Naive thymus-derived CD8-positive, alpha-beta T cell (primary cell): Measurements from ENCODE around the gene RNF180. TPM values are rescaled to one million over a fixed set of nuclear protein-coding genes. Genes with fewer than 3 reads are reported as not detected.
A peak's percentile ranks its signal among the peaks of the same experiment; 100 is the strongest.

Experiments
- ATAC-seq, 2 donors: fragments of 150-1000 bp; cut with Tn5 transposase in 1 of 2; sonication (Bioruptor Pico), chemical (Tn5 transposase) in 1 of 2; 1 replicate in 1 of 2; 2 replicates in 1 of 2; pipeline ENCODE4 v1.10.0; 2021; ENCODE audit warnings: mild to moderate bottlenecking in 2 of 2, moderate library complexity in 2 of 2
- POLR2A ChIA-PET: fragments of 350-600 bp; sonication (Branson Sonifier 250); formaldehyde crosslinking; loops from one replicate; lab custom pipeline; 2021; ENCODE audit warnings: antibody characterized with exemption; lab: Charles Lee
- DNase-seq, 10 donors: peaks; one replicate each; pipeline versions ENCODE4 v3.0.0 to v3.0.0-alpha.2; 2020 to 2022
- H3K27ac Mint-ChIP-seq, 10 donors: one replicate each; pipeline ENCODE4 v1.8.0; 2020 to 2022; ENCODE audit warnings: mild to moderate bottlenecking in 10 of 10, mixed read lengths in 10 of 10, moderate library complexity in 4 of 10, inconsistent platforms in 1 of 10
- H3K27me3 Mint-ChIP-seq, 5 donors: one replicate each; pipeline ENCODE4 v1.8.0; 2021 to 2022; ENCODE audit warnings: mixed read lengths in 5 of 5
- H3K36me3 Mint-ChIP-seq, 3 donors: one replicate each; pipeline ENCODE4 v1.8.0; 2020 to 2022; ENCODE audit warnings: mixed read lengths in 3 of 3, mild to moderate bottlenecking in 2 of 3, inconsistent platforms in 1 of 3
- H3K4me1 Mint-ChIP-seq, 4 donors: one replicate each; pipeline ENCODE4 v1.8.0; 2021 to 2022; ENCODE audit warnings: mixed read lengths in 4 of 4
- H3K4me3 Mint-ChIP-seq, 10 donors: one replicate each; pipeline ENCODE4 v1.8.0; 2020 to 2022; ENCODE audit warnings: mild to moderate bottlenecking in 10 of 10, mixed read lengths in 10 of 10, moderate library complexity in 6 of 10, inconsistent platforms in 1 of 10
- H3K9me3 Mint-ChIP-seq, 9 donors: one replicate each; pipeline ENCODE4 v1.8.0; 2020 to 2022; ENCODE audit warnings: mixed read lengths in 9 of 9, mild to moderate bottlenecking in 3 of 9, inconsistent platforms in 1 of 9, moderate library complexity in 1 of 9
- polyA plus RNA-seq, 3 donors: library from polyadenylated mRNA; unstranded; fragments of 300-500 nt; fragmentation: Illumina TruSeq; gene quantifications; one replicate each; pipeline ENCODE4 v1.2.3, GENCODE V29; 2021
- total RNA-seq, 8 experiments: library from RNA in 2 of 8; stranded (reverse) in 2 of 8; gene quantifications; one replicate each; pipeline ENCODE4 v1.2.3 and lab custom pipeline; 2021 to 2026

RNF180 gene, protein sequence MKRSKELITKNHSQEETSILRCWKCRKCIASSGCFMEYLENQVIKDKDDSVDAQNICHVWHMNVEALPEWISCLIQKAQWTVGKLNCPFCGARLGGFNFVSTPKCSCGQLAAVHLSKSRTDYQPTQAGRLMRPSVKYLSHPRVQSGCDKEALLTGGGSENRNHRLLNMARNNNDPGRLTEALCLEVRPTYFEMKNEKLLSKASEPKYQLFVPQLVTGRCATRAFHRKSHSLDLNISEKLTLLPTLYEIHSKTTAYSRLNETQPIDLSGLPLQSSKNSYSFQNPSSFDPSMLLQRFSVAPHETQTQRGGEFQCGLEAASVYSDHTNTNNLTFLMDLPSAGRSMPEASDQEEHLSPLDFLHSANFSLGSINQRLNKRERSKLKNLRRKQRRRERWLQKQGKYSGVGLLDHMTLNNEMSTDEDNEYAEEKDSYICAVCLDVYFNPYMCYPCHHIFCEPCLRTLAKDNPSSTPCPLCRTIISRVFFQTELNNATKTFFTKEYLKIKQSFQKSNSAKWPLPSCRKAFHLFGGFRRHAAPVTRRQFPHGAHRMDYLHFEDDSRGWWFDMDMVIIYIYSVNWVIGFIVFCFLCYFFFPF
- total RNA-seq (not detected), polyA plus RNA-seq (not detected), total RNA-seq (lab: John Stamatoyannopoulos, UW) (0 reads per million in 6 experiments)

DNA sequence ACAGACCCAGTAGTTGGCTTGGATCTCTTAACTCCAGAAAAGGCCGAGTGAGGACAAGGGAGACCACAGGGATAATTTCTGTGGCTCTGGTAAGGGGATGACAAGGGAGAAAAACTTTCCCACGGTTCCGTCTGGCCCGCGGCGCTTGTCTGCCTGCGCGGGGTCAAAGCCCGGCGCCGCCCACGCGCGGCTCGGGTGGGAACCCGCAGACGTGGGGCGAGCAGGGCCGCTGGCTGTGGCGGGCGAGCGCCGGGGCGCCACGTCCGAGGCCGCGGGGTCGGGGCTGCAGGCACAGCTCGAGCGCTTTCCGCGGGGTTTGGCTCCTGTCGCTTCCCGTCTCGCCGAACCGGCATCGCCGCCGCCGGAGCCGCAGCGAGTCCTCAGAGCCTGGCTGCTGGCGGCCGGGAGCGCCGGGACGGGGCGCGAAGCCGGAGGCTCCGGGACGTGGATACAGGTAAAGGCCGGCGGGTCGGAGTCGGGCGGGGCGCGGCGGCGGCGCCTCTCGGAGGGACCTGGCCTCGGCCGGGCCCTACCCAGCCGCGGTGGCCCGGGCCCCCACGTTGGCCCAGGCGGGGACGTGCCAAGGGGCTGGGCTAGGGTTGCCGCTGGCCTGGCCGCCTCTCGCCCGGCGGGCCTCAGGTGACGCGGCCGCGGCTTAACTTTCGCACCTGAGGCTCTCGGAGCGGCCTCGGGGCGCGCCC lies at the start of gene RNF180:
RNF180 (plus strand) TSS at position 344 of the 701 bp plus-strand sequence. CDS start 34,965 bp downstream, outside the sequence.
- DNase-seq: no peak
- Mint-ChIP-seq H3K27me3 (peaks cover 23 to 45% (median 30%) of the 10 kb centered on the region in 5 donors), H3K36me3 (peaks cover 0 to 9% (median 0%) of the 10 kb centered on the region in 3 donors), H3K27ac (peak within 1 kb of the TSS in 1 of 10 donors; percentile 34), H3K4me1 (peaks cover 3 to 12% (median 7%) of the 10 kb centered on the region in 4 donors), H3K9me3 (peaks cover 0 to 6% (median 2%) of the 10 kb centered on the region in 9 donors), H3K4me3 (peak within 1 kb of the TSS in 9 of 10 donors; percentile 13 to 60 (median 40))
- no peak for ATAC-seq
- POLR2A ChIA-PET: no interaction called here

DNA sequence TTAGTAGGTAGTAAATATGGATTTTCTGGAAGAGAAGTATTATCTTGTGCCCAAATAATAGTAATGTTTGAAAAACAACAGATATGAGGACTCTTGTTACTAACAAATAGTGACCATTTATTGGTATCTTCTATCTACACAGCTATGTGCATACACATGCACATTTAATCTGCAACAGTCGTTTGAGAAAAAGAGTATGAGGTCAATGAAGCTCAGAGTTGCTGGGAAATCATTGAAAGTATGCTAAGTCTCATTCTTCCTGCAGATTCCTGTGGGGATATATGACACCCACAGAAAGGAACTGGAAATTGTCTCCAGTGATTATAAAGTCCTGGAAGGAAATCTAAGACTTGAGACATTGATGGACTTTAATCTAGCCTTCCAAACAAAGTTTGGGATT lies 40.1 kb upstream of the RNF180 start:
- DNase-seq (no peak), ATAC-seq (no peak)
- no peaks in the 10 kb centered on the region for H3K36me3 Mint-ChIP-seq
- no peaks in the 10 kb centered on the region for H3K9me3 Mint-ChIP-seq
- H3K27ac Mint-ChIP-seq: no peak overlapping the region
- no peaks in the 10 kb centered on the region for H3K27me3 Mint-ChIP-seq
- POLR2A ChIA-PET: no interaction called here
- no peaks in the 10 kb centered on the region for H3K4me1 Mint-ChIP-seq
- no peak overlapping the region for H3K4me3 Mint-ChIP-seq

DNA sequence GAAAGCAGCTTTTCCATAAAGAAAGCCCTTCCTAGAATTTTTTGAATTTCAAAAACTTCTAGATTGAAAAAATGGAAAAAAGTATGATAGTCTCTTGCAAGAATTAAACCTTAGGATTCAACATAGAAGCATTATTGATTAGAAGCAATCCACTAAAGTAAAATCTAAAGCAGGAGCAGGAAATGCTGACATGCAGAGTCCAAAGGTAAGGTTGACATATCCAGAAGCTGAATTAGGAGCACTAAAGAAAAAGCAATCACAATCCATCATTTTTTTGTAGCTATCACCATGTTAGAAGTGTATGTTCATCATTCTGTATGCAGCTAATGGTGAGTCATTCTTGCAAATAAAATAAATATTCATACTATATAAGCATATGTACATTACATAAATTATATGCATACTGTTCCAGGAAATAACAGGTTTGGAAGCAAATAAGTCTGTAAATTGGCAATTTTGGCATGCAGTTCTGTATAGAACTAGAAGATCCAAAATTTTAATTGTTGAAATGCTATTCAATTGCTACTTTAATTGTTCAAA lies 39.4 kb upstream of the RNF180 start:
- Mint-ChIP-seq H3K4me3 (no peak overlapping the region), H3K9me3 (no peaks in the 10 kb centered on the region)

DNA sequence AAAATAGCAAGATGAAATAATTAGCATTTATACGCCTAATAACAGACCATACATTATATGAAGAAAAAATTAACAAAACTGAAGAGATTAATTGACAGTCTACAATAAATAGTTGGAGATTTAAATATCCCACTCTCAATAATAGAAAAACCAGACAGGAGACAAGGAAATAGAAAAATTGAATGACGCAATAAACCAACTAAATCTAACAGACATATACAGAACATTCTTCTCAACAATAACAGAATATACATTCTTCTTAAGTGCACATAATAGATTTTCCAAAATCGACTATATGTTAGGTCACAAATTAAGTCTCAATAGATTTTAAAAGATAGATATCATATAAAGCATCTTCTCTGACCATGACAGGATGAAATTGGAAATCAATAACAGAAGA lies 25.6 kb upstream of the RNF180 start:
- ATAC-seq: no peak
- POLR2A ChIA-PET: no interaction called here
- Mint-ChIP-seq H3K27ac (no peak overlapping the region), H3K4me3 (no peak overlapping the region), H3K27me3 (no peaks in the 10 kb centered on the region), H3K4me1 (no peaks in the 10 kb centered on the region), H3K9me3 (peaks cover 0 to 22% (median 2%) of the 10 kb centered on the region in 9 donors), H3K36me3 (peaks cover 0 to 5% (median 0%) of the 10 kb centered on the region in 3 donors)
- no peak for DNase-seq

More for the DNA sequence above, 39.4 kb upstream of the RNF180 start:
- Mint-ChIP-seq H3K4me1 (no peaks in the 10 kb centered on the region), H3K27me3 (no peaks in the 10 kb centered on the region), H3K36me3 (no peaks in the 10 kb centered on the region), H3K27ac (no peak overlapping the region)
- no peak for DNase-seq
- POLR2A ChIA-PET: no interaction called here
- ATAC-seq: no peak

DNA sequence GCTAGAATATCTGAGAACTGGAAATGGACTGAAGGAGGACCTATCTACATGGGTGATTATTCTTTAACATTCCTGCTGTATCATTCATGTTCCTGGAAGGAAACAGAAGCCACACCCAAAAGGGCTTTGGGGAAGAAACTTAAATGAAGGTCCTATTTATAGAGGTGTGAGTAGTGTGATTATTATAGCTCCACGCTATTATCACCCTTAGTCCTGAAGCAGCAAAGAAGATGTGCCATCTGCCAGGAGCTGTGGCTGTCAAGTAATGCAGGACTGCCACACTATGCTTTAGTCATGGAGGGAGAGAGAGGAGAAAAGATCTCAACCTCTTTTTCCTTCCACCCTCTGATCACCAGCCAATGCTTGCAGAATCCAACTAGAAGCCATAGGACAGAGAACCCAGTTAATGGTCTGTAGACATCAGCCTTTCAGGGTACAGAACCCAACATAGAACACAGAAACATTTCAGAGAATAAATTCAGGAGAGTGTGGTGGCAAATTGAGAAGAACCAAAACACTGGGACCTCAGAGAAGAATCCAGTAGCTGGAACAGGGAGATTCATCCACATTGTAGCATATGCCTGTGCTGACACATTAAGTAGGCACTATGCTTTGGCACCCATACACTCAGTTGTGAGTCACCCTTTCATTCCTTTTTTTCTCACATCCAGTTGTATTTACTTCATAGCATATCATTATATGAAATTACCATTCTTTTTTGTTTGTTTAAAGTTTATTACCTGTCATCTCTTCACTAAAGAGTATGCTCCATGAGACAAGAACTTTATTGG lies 21.0 kb upstream of the RNF180 start:
- no peaks in the 10 kb centered on the region for H3K27me3 Mint-ChIP-seq
- DNase-seq (no peak), ATAC-seq (no peak)
- H3K4me1 Mint-ChIP-seq: no peaks in the 10 kb centered on the region
- peaks cover 0 to 9% (median 0%) of the 10 kb centered on the region in 9 donors for H3K9me3 Mint-ChIP-seq
- POLR2A ChIA-PET: no interaction called here
- no peak overlapping the region for H3K4me3 Mint-ChIP-seq
- no peak overlapping the region for H3K27ac Mint-ChIP-seq
- H3K36me3 Mint-ChIP-seq: no peaks in the 10 kb centered on the region

DNA sequence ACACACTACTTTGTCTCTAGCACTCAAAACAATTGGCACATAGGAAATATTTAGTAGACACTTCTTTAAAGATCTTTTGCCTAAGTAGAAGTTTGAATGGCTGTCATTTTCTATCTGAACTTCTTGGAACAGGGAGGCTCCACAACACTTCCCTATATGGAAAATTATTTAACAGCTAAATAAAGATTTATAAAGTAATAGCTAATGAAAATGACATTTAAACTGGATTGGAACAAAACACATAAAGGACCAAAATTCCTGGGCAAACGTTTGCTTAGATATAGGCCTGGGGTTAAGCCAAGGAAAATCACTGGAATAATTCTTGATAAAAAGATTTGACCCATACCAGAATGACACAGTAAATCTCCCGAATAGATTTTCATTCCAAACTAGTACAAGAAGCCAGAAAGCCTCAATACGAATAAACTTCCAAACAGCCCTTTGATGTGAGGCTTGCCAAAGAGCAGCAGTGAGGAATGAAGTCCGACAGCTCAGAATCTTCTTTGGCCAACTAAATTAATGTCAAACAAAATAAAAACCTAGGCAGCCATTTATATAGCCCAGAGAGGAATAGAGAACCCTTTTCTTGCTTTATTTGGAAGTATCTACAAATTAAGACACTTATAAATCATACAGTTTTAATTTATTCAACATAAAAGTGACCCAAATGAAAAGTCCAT lies 20.3 kb upstream of the RNF180 start:
- DNase-seq (no peak), ATAC-seq (no peak)
- Mint-ChIP-seq H3K9me3 (peaks cover 0 to 9% (median 0%) of the 10 kb centered on the region in 9 donors), H3K36me3 (no peaks in the 10 kb centered on the region), H3K27me3 (no peaks in the 10 kb centered on the region), H3K27ac (no peak overlapping the region), H3K4me3 (no peak overlapping the region), H3K4me1 (no peaks in the 10 kb centered on the region)
- POLR2A ChIA-PET: no interaction called here

DNA sequence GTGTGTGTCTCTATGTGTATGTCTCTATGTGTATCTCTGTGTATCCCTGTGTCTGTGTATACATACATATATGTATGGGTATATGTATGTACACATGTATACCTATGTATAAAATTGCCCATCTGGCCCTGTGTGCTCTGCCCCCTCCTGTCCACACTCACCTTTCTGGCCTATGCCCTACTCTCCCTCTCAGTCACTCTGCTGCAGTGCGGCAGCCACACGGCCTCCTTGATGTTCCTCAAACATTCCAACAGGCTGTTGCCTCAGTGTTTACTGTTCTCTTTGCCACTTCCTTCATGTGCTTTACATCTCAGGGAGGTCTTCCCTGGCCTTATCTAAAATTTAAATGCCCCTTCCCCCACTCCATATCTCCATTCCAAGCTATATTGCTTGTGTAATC lies 18.3 kb upstream of the RNF180 start:
- POLR2A ChIA-PET: no interaction called here
- no peaks in the 10 kb centered on the region for H3K4me1 Mint-ChIP-seq
- ATAC-seq (no peak), DNase-seq (no peak)
- H3K27ac Mint-ChIP-seq: no peak overlapping the region
- peaks cover 0 to 3% (median 0%) of the 10 kb centered on the region in 9 donors for H3K9me3 Mint-ChIP-seq
- no peaks in the 10 kb centered on the region for H3K36me3 Mint-ChIP-seq
- H3K4me3 Mint-ChIP-seq: no peak overlapping the region
- H3K27me3 Mint-ChIP-seq: no peaks in the 10 kb centered on the region

DNA sequence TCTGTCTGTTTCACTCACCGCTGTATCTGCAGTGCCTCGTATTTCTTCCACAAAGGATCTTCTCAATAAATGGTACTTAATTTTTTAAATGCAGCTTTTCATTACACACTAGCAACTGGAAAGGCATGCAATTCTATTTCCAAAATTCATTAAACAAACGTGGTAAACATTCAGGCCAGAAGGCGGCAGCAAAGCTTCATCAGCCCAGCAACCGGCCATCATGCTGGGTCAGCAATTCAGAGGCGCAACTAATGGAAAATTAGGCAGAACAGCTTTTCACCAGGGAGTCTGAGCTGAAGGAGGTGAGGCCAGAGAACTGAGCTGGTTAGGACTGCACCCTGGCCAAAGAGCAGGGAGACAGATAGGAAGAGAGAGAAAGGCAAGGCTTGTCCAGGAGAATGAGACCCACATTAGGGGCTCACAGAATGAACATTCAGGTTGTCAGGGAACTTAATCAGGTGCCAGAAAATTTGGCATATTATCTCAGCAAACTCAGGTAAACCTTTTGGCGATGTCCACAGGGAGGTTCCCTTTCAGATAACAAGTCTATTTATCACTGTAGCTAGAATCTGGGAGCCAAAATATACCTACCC lies 17.7 kb upstream of the RNF180 start:
- POLR2A ChIA-PET: no interaction called here
- no peak for DNase-seq

DNA sequence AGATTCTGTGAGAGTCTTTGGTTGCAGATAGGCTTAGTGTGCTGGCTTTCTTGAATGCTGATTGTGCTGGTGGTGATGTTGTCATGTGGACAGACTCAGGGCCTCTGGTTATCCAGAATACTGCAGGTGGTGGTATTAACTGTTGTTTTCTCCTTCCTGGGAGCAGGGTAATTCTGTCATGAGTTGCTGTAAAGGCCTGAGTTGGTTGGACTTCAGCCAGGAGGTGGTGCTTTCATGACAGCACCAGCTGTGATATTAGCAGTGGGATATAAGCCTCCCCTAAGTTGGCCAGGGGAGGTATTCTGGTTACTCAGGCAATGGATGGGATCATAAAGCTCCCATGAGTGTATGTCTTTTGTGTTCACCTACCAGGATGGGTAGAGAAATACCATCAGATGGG lies 16.4 kb upstream of the RNF180 start:
- Mint-ChIP-seq H3K4me1 (no peaks in the 10 kb centered on the region), H3K27me3 (no peaks in the 10 kb centered on the region), H3K27ac (no peak overlapping the region), H3K36me3 (no peaks in the 10 kb centered on the region), H3K9me3 (peaks cover 0 to 22% (median 6%) of the 10 kb centered on the region in 9 donors), H3K4me3 (no peak overlapping the region)
- DNase-seq (no peak), ATAC-seq (no peak)
- POLR2A ChIA-PET: no interaction called here

More for the DNA sequence above, 17.7 kb upstream of the RNF180 start:
- Mint-ChIP-seq H3K9me3 (peaks cover 0 to 8% (median 3%) of the 10 kb centered on the region in 9 donors), H3K27me3 (no peaks in the 10 kb centered on the region), H3K4me1 (no peaks in the 10 kb centered on the region), H3K27ac (no peak overlapping the region), H3K4me3 (no peak overlapping the region), H3K36me3 (no peaks in the 10 kb centered on the region)
- ATAC-seq: no peak

DNA sequence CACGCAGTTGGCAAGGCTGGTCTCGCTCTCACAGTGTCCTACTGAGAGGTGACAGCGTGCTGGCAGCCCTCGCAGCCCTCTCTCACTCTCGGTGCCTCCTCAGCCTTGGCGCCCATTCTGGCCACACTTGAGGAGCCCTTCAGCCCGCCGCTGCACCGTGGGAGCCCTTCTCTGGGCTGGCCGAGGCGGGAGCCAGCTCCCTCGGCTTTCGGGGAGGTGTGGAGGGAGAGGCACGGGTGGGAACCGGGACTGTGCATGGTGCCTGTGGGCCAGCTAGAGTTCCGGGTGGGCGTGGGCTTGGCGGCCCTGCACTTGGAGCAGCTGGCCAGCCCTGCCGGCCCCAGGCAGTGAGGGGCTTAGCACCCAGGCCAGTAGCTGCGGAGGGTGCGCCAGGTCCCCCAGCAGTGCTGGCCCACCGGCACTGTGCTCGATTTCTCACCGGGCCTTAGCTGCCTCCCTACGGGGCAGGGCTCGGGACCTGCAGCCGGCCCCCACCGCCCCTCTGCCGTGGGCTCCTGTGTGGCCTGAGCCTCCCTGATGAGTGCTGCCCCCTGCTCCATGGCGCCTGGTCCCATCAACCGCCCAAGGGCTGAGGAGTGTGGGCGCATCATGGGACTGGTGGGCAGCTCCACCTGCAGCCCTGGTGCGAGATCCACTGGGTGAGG lies 15.7 kb upstream of the RNF180 start:
- DNase-seq: no peak
- Mint-ChIP-seq H3K4me1 (no peaks in the 10 kb centered on the region), H3K9me3 (peaks cover 0 to 29% (median 6%) of the 10 kb centered on the region in 9 donors), H3K27me3 (peaks cover 0 to 3% (median 0%) of the 10 kb centered on the region in 5 donors), H3K36me3 (no peaks in the 10 kb centered on the region), H3K4me3 (no peak overlapping the region), H3K27ac (no peak overlapping the region)
- POLR2A ChIA-PET: no interaction called here
- no peak for ATAC-seq

DNA sequence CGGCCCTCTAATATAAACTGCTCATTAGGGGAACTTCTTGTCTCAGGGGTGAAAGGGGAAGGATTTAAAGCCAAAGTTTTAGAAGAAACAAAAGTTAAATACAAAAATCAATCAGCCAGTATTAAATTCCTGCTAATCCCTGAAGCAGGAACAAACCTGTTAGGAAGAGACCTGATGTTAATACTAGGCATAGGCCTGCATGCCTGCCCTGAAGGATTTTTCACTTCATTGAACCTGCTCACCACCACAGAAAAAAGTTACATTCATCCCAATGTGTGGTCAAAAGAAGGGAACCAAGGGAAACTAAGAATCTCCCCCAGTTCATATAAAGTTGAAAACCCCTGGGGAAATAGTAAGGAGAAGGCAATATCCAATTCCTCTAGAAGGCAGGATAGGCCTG lies 9.4 kb upstream of the RNF180 start:
- Mint-ChIP-seq H3K36me3 (no peaks in the 10 kb centered on the region), H3K9me3 (peaks cover 0 to 44% (median 7%) of the 10 kb centered on the region in 9 donors), H3K27me3 (peaks cover 0 to 4% (median 0%) of the 10 kb centered on the region in 5 donors), H3K4me3 (no peak overlapping the region), H3K27ac (no peak overlapping the region), H3K4me1 (no peaks in the 10 kb centered on the region)
- ATAC-seq: no peak
- DNase-seq: no peak
- POLR2A ChIA-PET: no interaction called here
